GM12878 (cell line): ENCODE results near the gene SYT8. TPM values are rescaled to one million over a fixed set of nuclear protein-coding genes. Genes with fewer than 3 reads are reported as not detected.

Source experiments
- ATAC-seq: fragments of 200-7000 bp; cut with Tn5 transposase; 3 replicates; pipeline ENCODE4 v1.9.1; 2020; ENCODE audit warnings: mild to moderate bottlenecking, moderate library complexity
- BruUV-seq: library from RNA; stranded (reverse); fragments of 400-500 nt; replicated peaks from 2 replicates; lab custom pipeline; 2021; lab: Mats Ljungman, UMichigan
- CTCF ChIA-PET: fragments of 300-600 bp; sonication (Branson Sonifier 250); formaldehyde crosslinking; extraction: SDS; loops from one replicate; lab custom pipeline; 2021; ENCODE audit warnings: inconsistent platforms; lab: Yijun Ruan, JAX
- POLR2A ChIA-PET: fragments of 350-600 bp; formaldehyde crosslinking; extraction: SDS; loops from one replicate; lab custom pipeline; 2021; ENCODE audit warnings: inconsistent platforms; lab: Charles Lee
- RAD21 ChIA-PET: fragments of 300-600 bp; sonication (Branson Sonifier 250); formaldehyde crosslinking; loops from one replicate; lab custom pipeline; 2023; ENCODE audit warnings: antibody characterized with exemption; ENCODE audit not compliant: unreplicated experiment; lab: Charles Lee
- SMC1A ChIA-PET: fragments of 300-600 bp; sonication (Branson Sonifier 250); formaldehyde crosslinking; loops from one replicate; lab custom pipeline; 2023; ENCODE audit not compliant: unreplicated experiment, uncharacterized antibody; lab: Charles Lee
- DNase-seq: peaks from one replicate; pipeline ENCODE4 v3.0.0-alpha.2; 2011; ENCODE audit warnings: low read depth, low spot score
- FAIRE-seq: peaks from 3 replicates; lab custom pipeline; 2011; peaks lifted over from hg19 to GRCh38; lab: Jason Lieb, UNC
- H2AFZ ChIP-seq: 2 replicates; pipeline ENCODE4 v1.6.0; 2011; ENCODE audit warnings: low read depth, low read length, control low read depth; ENCODE audit not compliant: control insufficient read depth
- H3K27ac ChIP-seq: 2 replicates; pipeline ENCODE4 v1.5.1; 2011; ENCODE audit warnings: control low read depth; ENCODE audit not compliant: control insufficient read depth, insufficient read depth
- H3K27me3 ChIP-seq, 2 experiments: replicated peaks in 1 of 2; 2 replicates each; pipeline versions ENCODE4 v1.6.0 to v1.6.1; 2011; ENCODE audit warnings: low read length in 1 of 2; ENCODE audit not compliant: control insufficient read depth in 2 of 2, insufficient read depth in 2 of 2
- H3K36me3 ChIP-seq, 2 experiments: 2 replicates each; pipeline ENCODE4 v1.5.1; 2011; ENCODE audit warnings: low read length in 1 of 2; ENCODE audit not compliant: control insufficient read depth in 2 of 2, insufficient read depth in 2 of 2
- H3K4me1 ChIP-seq: 2 replicates; pipeline ENCODE4 v1.6.1; 2011; ENCODE audit warnings: mild to moderate bottlenecking, low read length, moderate library complexity, mixed read lengths; ENCODE audit not compliant: control insufficient read depth, insufficient read depth
- H3K4me2 ChIP-seq: 2 replicates; pipeline ENCODE4 v1.6.0; 2011; ENCODE audit warnings: control low read depth; ENCODE audit not compliant: control insufficient read depth, insufficient read depth
- H3K4me3 ChIP-seq: fragments of 200-600 bp; sonication (generic); 2 replicates; pipeline ENCODE4 v1.5.1; 2016
- H3K79me2 ChIP-seq: 2 replicates; pipeline ENCODE4 v1.6.0; 2011; ENCODE audit warnings: low read length; ENCODE audit not compliant: control insufficient read depth, insufficient read depth
- H3K9ac ChIP-seq: 2 replicates; pipeline ENCODE4 v1.8.0; 2011; ENCODE audit warnings: low read length, control low read depth, mixed read lengths; ENCODE audit not compliant: control insufficient read depth, insufficient read depth
- H3K9me3 ChIP-seq: replicated peaks from 3 replicates; pipeline ENCODE4 v1.5.1; 2011; ENCODE audit warnings: mild to moderate bottlenecking, low read length; ENCODE audit not compliant: control insufficient read depth, insufficient read depth
- H4K20me1 ChIP-seq: 2 replicates; pipeline ENCODE4 v1.6.0; 2011; ENCODE audit not compliant: control insufficient read depth, insufficient read depth
- FOS ChIP-seq: IDR thresholded peaks from 3 replicates; pipeline ENCODE4 v1.6.1; 2011; ENCODE audit warnings: borderline replicate concordance; ENCODE audit not compliant: insufficient read length; ENCODE audit errors: extremely low read depth
- GABPA ChIP-seq: IDR thresholded peaks from 2 replicates; pipeline ENCODE4 v1.6.1; 2014; ENCODE audit warnings: antibody characterized with exemption, low read depth, mild to moderate bottlenecking, inconsistent platforms
- PAX8 ChIP-seq: fragments of 450-650 bp; IDR thresholded peaks from 2 replicates; pipeline ENCODE4 v1.6.1; 2017; ENCODE audit warnings: mild to moderate bottlenecking, moderate library complexity
- WGBS: methylation state at CpG from one replicate; pipeline ENCODE4 v1.1.6; 2016; ENCODE audit warnings: low lambda C conversion rate; ENCODE audit not compliant: insufficient replicate concordance, insufficient coverage; ENCODE audit errors: missing lambda C conversion rate; 5-methylcytosine and 5-hydroxymethylcytosine counted together
- in situ Hi-C: fragments of 300-500 bp; cut with MboI; formaldehyde crosslinking; loops from 9 replicates; pipeline ENCODE4 v1.14.3; 2018; ENCODE audit warnings: mixed read lengths
- intact Hi-C: fragments of 100-400 bp; cut with micrococcal nuclease; formaldehyde crosslinking; loops from one replicate; pipeline ENCODE4 v1.14.2; 2022; ENCODE audit not compliant: unreplicated experiment
- polyA plus RNA-seq, 11 experiments: library from polyadenylated mRNA; depleted of rRNA in 4 of 11; unstranded in 6 of 11; stranded (reverse) in 5 of 11; fragments of >200 nt; fragmentation: Nextera tagmentation in 4 of 11; fragmentation: Illumina TruSeq in 1 of 11; extraction: Ambion mirVana in 4 of 11; extraction: Trizol in 1 of 11; gene quantifications; 1 replicate in 1 of 11; 2 replicates in 10 of 11; pipeline versions ENCODE4 v1.2.1 to v1.2.3, GENCODE V29; 2011 to 2016; ENCODE audit warnings: inconsistent platforms in 2 of 11, missing spikeins in 2 of 11, low read depth in 1 of 11
- total RNA-seq, 4 experiments: library from RNA; depleted of rRNA in 3 of 4; stranded (reverse); fragments of >200 nt in 3 of 4; fragmentation: Illumina TruSeq in 1 of 4; extraction: Trizol in 1 of 4; gene quantifications; 2 replicates each; pipeline versions ENCODE4 v1.2.1 to v1.2.3, GENCODE V29; 2013 to 2021
- TF ChIP-seq, protein P1 (sequence below): fragments of 450-650 bp; IDR thresholded peaks from 2 replicates; pipeline ENCODE4 v1.6.1; 2017; ENCODE audit warnings: antibody characterized with exemption, mild to moderate bottlenecking, moderate library complexity

The SYT8 gene
- total and polyA plus RNA-seq, 10 of the 15 experiments (the other 5 are each of a cell fraction or from before 2014, with no cell fraction given) = 0.44 TPM; not detected in 9

DNA sequence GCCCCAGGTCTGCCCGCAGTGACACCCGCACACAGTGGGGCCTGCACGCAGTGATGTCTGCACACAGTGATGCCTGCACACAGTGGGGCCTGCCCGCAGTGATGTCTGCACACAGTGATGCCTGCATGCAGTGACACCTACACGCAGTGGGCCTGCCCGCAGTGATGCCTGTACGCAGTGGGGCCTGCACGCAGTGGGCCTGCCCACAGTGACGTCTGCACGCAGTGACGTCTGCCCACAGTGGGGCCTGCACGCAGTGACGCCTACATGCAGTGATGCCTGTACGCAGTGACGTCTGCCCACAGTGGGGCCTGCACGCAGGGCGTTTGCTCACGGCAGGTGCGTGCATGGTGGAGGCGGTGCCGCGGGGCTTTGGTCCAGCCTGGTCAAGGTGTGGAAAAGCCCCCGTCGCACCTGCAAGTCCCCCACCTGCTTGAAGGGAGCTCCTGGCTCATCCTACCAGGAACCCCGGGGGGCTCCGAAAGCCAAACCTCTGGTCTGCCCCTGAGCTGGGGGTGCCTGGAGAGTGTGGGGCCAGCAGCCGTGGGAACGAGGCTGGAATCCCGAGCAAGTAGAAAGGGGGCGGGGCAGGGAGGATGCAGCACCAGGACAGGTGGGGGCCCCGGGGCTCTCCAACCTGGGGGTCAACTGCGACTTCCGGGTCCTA is 8.9 kb upstream of the SYT8 start:
- POLR2A ChIA-PET = no interaction called here
- FAIRE-seq (no peak), DNase-seq (no peak), ATAC-seq (no peak)
- H3K4me1 ChIP-seq = no peaks in the 10 kb centered on the region
- RAD21 ChIA-PET = no interaction called here
- BruUV-seq = no TSS peak
- H3K4me2 ChIP-seq = no peak overlapping the region
- CTCF ChIA-PET = interaction anchor here (0.7 to 2.0 kb wide), 3 partner anchors 173 to 327 kb away, joined by 3 to 6 read pairs (median 4); no protein-coding TSS in a partner anchor
- H2AFZ ChIP-seq = no peak overlapping the region
- peaks cover 0 to 2% of the 10 kb centered on the region in 2 experiments; a peak in 2 of 4 replicates for H3K27me3 ChIP-seq
- no peaks in the 10 kb centered on the region for H3K79me2 ChIP-seq
- intact Hi-C loops = no loop called here
- no peaks in the 10 kb centered on the region for H4K20me1 ChIP-seq
- no peak overlapping the region for H3K4me3 ChIP-seq
- no peaks in the 10 kb centered on the region for H3K9me3 ChIP-seq
- no peak overlapping the region for H3K27ac ChIP-seq
- no peak overlapping the region for H3K9ac ChIP-seq
- no peaks in the 10 kb centered on the region for H3K36me3 ChIP-seq
- WGBS = 49% methylated on average over 27 of the region's 33 CpGs
- TF ChIP-seq PAX8 (no peak), FOS (no peak), GABPA (no peak)
- TF ChIP-seq, protein P1, sequence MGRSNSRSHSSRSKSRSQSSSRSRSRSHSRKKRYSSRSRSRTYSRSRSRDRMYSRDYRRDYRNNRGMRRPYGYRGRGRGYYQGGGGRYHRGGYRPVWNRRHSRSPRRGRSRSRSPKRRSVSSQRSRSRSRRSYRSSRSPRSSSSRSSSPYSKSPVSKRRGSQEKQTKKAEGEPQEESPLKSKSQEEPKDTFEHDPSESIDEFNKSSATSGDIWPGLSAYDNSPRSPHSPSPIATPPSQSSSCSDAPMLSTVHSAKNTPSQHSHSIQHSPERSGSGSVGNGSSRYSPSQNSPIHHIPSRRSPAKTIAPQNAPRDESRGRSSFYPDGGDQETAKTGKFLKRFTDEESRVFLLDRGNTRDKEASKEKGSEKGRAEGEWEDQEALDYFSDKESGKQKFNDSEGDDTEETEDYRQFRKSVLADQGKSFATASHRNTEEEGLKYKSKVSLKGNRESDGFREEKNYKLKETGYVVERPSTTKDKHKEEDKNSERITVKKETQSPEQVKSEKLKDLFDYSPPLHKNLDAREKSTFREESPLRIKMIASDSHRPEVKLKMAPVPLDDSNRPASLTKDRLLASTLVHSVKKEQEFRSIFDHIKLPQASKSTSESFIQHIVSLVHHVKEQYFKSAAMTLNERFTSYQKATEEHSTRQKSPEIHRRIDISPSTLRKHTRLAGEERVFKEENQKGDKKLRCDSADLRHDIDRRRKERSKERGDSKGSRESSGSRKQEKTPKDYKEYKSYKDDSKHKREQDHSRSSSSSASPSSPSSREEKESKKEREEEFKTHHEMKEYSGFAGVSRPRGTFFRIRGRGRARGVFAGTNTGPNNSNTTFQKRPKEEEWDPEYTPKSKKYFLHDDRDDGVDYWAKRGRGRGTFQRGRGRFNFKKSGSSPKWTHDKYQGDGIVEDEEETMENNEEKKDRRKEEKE = no peak
- TF ChIP-seq, all 136 proteins: peak for 0
- in situ Hi-C loops = no loop called here
- SMC1A ChIA-PET = no interaction called here
